ENCODE data around the gene EVI5L. TPM values are rescaled to one million over a fixed set of nuclear protein-coding genes. Genes with fewer than 3 reads are reported as not detected.
A peak's percentile ranks its signal among the peaks of the same experiment; 100 is the strongest.

EVI5L gene
- total RNA-seq, 1 donor from 2014 or later = 9.2 TPM

DNA sequence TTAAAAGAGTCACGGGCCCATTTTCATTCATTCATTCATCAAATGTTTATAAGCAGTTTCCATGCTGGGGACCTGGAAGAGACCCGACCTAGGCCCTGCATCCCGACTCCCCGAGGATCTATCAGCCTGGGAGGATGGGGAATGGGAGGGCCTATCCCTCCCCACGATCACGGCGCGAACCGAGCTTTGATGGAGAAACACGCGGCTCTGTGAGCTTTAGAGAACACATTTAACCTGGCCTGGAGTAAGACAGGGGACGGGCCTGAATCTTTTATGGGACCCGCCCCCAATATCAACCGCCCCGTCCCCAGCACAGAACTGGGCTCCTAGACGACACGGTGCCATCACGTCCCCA lies 875 bp upstream of the EVI5L start:
- H3K27me3 ChIP-seq (ENCODE audit: control insufficient read depth, insufficient read depth, low read length) = no peaks in the 10 kb centered on the region
- H3K4me3 ChIP-seq (ENCODE audit: low read depth, low read length) = peak overlapping the region; percentile 30
- no peak for FAIRE-seq
- TF ChIP-seq, protein P1, sequence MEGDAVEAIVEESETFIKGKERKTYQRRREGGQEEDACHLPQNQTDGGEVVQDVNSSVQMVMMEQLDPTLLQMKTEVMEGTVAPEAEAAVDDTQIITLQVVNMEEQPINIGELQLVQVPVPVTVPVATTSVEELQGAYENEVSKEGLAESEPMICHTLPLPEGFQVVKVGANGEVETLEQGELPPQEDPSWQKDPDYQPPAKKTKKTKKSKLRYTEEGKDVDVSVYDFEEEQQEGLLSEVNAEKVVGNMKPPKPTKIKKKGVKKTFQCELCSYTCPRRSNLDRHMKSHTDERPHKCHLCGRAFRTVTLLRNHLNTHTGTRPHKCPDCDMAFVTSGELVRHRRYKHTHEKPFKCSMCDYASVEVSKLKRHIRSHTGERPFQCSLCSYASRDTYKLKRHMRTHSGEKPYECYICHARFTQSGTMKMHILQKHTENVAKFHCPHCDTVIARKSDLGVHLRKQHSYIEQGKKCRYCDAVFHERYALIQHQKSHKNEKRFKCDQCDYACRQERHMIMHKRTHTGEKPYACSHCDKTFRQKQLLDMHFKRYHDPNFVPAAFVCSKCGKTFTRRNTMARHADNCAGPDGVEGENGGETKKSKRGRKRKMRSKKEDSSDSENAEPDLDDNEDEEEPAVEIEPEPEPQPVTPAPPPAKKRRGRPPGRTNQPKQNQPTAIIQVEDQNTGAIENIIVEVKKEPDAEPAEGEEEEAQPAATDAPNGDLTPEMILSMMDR (IDR thresholded peaks at IDR 0.05; ENCODE audit: insufficient read depth, low read length, severe bottlenecking) = no peak
- no peaks in the 10 kb centered on the region for H3K36me3 ChIP-seq (ENCODE audit: control insufficient read depth, insufficient read depth, low read length)
- DNase-seq (ENCODE audit: low read depth) = no peak

DNA sequence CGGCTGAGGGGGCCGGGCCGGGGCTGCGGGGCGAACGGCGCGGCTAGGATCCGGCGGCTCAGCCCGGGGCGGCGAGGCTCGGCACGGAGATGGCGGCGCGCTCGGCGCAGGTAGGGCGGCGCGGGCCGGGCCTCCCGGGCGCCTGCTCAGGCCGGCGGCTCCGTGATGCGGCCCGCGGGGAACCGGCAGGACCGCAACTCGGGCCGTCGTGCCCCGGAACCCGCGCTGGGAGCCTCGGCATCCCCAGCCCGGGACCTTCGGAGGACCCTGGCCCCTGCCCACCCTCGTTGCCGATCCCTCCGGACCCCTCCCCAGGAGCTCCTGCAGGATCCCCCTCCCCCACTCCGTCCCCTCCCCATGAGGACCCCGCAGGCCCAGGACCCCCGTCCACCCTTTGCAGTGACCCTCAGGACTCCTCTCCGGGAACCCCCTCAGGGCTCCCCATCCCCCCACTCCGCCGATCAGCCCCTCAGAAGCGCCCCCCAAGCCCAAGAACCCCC lies 304 bp downstream of the EVI5L start:
- no peak for DNase-seq (ENCODE audit: low read depth)
- no peaks in the 10 kb centered on the region for H3K36me3 ChIP-seq (ENCODE audit: control insufficient read depth, insufficient read depth, low read length)
- no peaks in the 10 kb centered on the region for H3K27me3 ChIP-seq (ENCODE audit: control insufficient read depth, insufficient read depth, low read length)
- H3K4me3 ChIP-seq (ENCODE audit: low read depth, low read length) = peak overlapping the region; percentile 71
- TF ChIP-seq, protein P1 (IDR thresholded peaks at IDR 0.05; ENCODE audit: insufficient read depth, low read length, severe bottlenecking) = no peak
- no peak for FAIRE-seq

DNA sequence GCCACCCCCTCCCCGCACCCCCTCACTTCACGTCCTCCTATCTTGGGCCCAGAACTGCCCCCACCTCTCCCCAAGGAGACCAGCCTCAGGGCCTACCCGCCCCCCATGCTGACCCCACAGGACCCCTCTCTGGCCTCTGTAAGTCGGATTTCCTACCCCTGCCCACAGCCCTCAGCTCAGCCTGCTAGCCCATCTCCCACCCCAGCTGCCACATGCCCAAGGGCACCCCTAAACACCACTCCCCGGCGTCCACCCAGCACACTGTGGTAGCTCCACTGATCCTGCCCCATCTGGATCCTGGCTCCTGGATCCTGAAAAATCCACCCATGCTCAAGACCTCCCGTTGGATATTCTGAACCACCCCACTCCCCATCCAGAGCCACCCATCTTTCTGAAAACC lies 805 bp downstream of the EVI5L start:
- no peak for FAIRE-seq
- Histone ChIP-seq H3K27me3 (ENCODE audit: control insufficient read depth, insufficient read depth, low read length) (no peaks in the 10 kb centered on the region), H3K4me3 (ENCODE audit: low read depth, low read length) (peak overlapping the region; percentile 71), H3K36me3 (ENCODE audit: control insufficient read depth, insufficient read depth, low read length) (no peaks in the 10 kb centered on the region)
- TF ChIP-seq, protein P1 (IDR thresholded peaks at IDR 0.05; ENCODE audit: insufficient read depth, low read length, severe bottlenecking) = no peak
- no peak for DNase-seq (ENCODE audit: low read depth)

DNA sequence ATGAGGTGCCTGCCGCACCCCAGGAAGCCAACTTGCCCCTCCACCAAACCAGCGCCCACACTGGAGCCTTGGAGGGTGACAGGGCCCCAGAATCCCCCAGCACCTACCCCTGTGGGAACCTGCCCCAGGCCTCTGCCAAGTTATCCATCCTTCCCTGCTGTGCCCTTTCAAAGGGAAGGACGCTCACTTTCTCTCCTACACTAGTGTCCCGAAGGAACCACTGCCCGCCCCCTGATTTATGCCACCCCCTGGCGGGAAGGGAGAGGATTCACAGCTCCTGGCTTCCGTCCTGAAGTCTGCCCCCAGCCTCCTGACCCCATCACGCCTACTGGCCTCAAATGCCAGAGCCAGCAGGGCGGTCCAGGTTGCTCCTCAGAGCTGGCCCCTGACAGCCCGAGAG lies 1.4 kb downstream of the EVI5L start:
- FAIRE-seq (no peak), DNase-seq (ENCODE audit: low read depth) (peak; percentile 18)
- TF ChIP-seq, protein P1 (IDR thresholded peaks at IDR 0.05; ENCODE audit: insufficient read depth, low read length, severe bottlenecking) = peak; percentile 49
- Histone ChIP-seq H3K36me3 (ENCODE audit: control insufficient read depth, insufficient read depth, low read length) (no peaks in the 10 kb centered on the region), H3K27me3 (ENCODE audit: control insufficient read depth, insufficient read depth, low read length) (no peaks in the 10 kb centered on the region), H3K4me3 (ENCODE audit: low read depth, low read length) (no peak overlapping the region)

DNA sequence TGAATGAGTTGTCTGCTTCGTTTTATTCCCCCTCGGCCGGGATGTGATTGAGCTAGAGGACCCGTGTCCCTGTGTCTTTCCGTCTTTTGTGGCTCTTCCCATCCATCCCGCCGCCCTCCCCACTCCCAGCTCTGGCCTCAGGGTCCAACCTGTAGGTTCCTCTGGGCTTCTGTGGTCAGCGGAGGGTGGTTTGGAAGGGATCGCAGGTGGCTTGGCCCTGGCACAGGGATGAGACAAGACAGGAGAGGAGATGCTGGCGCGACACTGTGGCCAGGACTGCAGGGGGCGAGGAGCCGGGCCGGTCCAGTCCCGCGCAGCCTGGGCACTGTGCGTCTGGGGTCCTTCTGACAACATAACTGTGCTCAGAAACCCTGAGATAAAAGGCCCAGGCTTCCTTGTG lies 2.0 kb downstream of the EVI5L start:
- DNase-seq (ENCODE audit: low read depth) = no peak
- TF ChIP-seq, protein P1 (IDR thresholded peaks at IDR 0.05; ENCODE audit: insufficient read depth, low read length, severe bottlenecking) = no peak

DNA sequence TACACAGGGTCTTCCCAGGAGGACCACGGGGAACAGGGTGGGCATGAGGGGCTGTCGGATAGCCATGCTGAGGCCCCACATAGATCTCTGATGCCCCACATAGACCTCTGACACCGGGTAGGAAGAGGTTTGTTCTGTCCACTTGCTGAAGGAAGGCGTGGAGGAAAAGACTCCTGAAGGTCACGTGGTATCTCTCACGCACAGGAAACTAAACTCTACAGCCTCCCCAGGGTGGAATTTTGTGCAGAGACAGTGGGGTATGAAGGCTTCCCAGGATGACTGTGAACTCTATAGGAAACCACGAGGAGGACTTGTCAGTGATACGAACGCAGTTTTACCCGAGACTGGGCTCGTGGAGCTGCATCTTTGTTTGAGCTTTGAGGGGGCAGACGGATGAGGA lies 2.8 kb downstream of the EVI5L start:
- no peak overlapping the region for H3K4me3 ChIP-seq (ENCODE audit: low read depth, low read length)
- TF ChIP-seq, protein P1 (IDR thresholded peaks at IDR 0.05; ENCODE audit: insufficient read depth, low read length, severe bottlenecking) = no peak
- no peaks in the 10 kb centered on the region for H3K27me3 ChIP-seq (ENCODE audit: control insufficient read depth, insufficient read depth, low read length)
- no peaks in the 10 kb centered on the region for H3K36me3 ChIP-seq (ENCODE audit: control insufficient read depth, insufficient read depth, low read length)
- no peak for DNase-seq (ENCODE audit: low read depth)
- no peak for FAIRE-seq

More for the DNA sequence above, 2.0 kb downstream of the EVI5L start:
- Histone ChIP-seq H3K27me3 (ENCODE audit: control insufficient read depth, insufficient read depth, low read length) (no peaks in the 10 kb centered on the region), H3K4me3 (ENCODE audit: low read depth, low read length) (no peak overlapping the region), H3K36me3 (ENCODE audit: control insufficient read depth, insufficient read depth, low read length) (no peaks in the 10 kb centered on the region)
- no peak for FAIRE-seq
